H7 (cell line): ENCODE data around the gene AGXT2. TPM values are rescaled to one million over a fixed set of nuclear protein-coding genes. Genes with fewer than 3 reads are reported as not detected.

Source experiments
- DNase-seq: peaks from one replicate; pipeline ENCODE4 v3.0.0; 2012
- H3K27me3 ChIP-seq: 2 replicates; pipeline ENCODE4 v1.6.0; 2011; ENCODE audit warnings: mild to moderate bottlenecking, low read length; ENCODE audit not compliant: control insufficient read depth, insufficient read depth
- H3K36me3 ChIP-seq: replicated peaks from 2 replicates; pipeline ENCODE4 v1.5.1; 2011; ENCODE audit warnings: low read length; ENCODE audit not compliant: control insufficient read depth, insufficient read depth
- H3K4me3 ChIP-seq: 2 replicates; pipeline ENCODE4 v1.5.1; 2011; ENCODE audit warnings: low read depth, mild to moderate bottlenecking, control low read depth, low read length, moderate library complexity; ENCODE audit not compliant: insufficient read depth
- total RNA-seq: library from RNA; depleted of rRNA; stranded (reverse); fragments of >200 nt; shearing (Covaris generic); gene quantifications from 2 replicates; pipeline ENCODE4 v1.2.3, GENCODE V29; 2014

The AGXT2 gene
- total RNA-seq, 1 experiment from 2014 or later: not detected

- Histone ChIP-seq H3K4me3 (no peak overlapping the region), H3K27me3 (no peaks in the 10 kb centered on the region), H3K36me3 (no peaks in the 10 kb centered on the region)
- no peak for DNase-seq
These were observed 18.6 kb upstream of the AGXT2 start for GRCh38 chr5:35066260-35066795.

DNA sequence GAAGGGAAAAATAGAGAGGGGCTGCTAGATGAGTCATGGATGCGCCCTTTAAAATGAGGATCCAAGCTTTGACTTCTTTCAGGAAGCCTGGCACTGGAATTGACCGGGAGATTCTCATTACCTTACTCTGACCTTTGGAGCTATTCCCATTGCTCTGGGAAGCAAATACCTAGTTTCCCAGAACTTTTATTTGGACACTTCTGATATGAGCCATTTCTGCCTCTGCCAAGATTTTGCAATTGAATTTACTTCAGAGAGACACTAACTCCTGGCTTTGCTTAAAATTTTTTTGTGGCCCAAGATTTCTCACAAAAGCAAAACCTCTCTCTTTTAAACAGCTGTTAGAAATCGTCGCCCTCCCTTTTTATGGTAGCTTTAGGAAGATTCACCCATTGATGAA lies 15.7 kb upstream of the AGXT2 start:
- no peaks in the 10 kb centered on the region for H3K27me3 ChIP-seq
- no peaks in the 10 kb centered on the region for H3K36me3 ChIP-seq
- H3K4me3 ChIP-seq: no peak overlapping the region
- no peak for DNase-seq

DNA sequence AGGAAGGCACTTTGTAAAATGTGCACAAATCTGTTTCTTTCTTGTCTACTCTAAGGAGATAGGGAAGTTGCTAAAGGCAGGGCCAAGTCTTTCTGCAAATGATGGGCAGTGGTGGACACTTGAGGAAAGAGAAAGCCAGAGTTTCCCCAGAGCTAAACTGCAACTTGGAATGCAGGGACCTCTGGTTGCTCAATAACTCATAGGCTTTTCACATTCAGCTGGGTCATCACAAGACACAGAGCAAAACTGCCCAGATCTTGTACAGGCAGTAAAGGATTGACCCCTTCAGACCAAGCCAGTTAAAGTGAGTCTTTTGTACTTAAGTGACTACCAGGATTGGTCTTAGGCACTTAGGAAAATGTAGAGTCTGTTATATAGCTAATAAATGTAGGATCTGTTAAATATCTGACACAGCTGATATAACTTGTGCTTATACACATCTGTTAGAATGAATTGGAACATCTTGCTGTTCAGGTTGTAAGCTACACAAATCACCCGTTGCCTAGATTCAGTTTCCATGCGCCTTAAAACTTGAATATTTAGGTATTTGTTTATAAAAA lies 13.5 kb upstream of the AGXT2 start:
- H3K4me3 ChIP-seq: no peak overlapping the region
- no peak for DNase-seq
- H3K36me3 ChIP-seq: no peaks in the 10 kb centered on the region
- H3K27me3 ChIP-seq: no peaks in the 10 kb centered on the region

DNA sequence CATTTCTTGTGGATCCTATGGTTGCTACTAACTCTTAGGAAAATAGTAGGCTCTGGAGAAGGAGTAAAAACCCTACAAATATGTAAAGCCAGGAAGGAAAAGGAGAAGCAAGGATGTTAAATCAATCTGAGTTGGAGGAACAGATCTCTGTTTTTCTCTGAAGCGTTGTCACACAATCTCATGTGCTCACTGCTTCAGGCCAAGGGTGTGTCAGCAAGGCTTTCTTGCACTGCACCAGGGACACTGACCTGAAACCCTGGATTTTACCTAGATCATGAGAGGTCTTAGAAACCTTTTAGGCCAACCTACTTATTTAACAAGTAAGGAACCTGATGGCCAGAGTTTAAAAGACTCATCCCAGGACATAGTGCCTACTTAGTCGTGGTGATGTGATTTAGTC lies 12.5 kb upstream of the AGXT2 start:
- no peak for DNase-seq
- Histone ChIP-seq H3K36me3 (no peaks in the 10 kb centered on the region), H3K27me3 (no peaks in the 10 kb centered on the region), H3K4me3 (no peak overlapping the region)

GRCh38 chr5:35059251-35059650 lies 11.5 kb upstream of the AGXT2 start:
- Histone ChIP-seq H3K4me3 (no peak overlapping the region), H3K36me3 (no peaks in the 10 kb centered on the region), H3K27me3 (no peaks in the 10 kb centered on the region)
- no peak for DNase-seq

- Histone ChIP-seq H3K27me3 (no peaks in the 10 kb centered on the region), H3K36me3 (no peaks in the 10 kb centered on the region), H3K4me3 (no peak overlapping the region)
- no peak for DNase-seq
These were observed 10.6 kb upstream of the AGXT2 start for GRCh38 chr5:35058374-35058788.

DNA sequence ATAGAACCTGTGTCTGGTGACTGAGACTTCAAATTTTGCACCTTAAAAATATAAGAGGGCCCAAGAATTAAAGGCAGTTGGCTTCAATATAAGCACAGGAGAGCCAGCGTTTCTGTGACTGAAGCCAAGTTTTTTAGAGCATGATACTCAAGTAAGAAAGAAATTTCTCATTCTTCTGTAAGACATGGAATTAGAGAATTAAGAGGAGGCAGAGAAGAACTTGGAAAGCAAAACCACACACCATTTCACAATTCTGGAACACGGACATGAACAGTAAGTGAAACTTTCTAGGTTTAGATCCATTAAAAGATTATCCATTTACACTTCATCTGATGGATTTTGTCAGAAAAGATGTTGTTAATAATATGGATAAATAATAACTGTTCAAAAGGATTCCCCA lies 8.9 kb upstream of the AGXT2 start:
- no peak for DNase-seq
- Histone ChIP-seq H3K4me3 (no peak overlapping the region), H3K36me3 (no peaks in the 10 kb centered on the region), H3K27me3 (no peaks in the 10 kb centered on the region)

DNA sequence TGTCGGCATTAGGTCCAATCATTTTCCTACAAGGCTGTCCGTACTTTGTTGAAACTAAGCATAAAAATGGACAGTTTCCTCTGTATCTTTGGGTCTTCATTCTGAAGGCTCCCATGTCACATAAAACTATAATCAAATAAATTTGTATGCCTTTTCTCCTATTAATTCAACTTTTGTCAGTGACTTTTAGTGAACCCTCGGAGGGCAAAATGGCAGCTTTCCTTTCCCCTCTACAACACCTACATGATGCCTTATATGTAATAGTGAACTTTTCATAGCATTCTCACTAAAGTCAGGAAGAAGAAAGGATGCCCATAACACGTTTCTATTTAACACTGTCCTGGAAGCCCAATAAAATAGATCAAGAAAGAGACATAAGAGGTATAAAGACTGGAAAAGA lies 5.1 kb upstream of the AGXT2 start:
- DNase-seq: no peak
- H3K4me3 ChIP-seq: no peak overlapping the region
- H3K36me3 ChIP-seq: no peaks in the 10 kb centered on the region
- H3K27me3 ChIP-seq: no peaks in the 10 kb centered on the region

DNA sequence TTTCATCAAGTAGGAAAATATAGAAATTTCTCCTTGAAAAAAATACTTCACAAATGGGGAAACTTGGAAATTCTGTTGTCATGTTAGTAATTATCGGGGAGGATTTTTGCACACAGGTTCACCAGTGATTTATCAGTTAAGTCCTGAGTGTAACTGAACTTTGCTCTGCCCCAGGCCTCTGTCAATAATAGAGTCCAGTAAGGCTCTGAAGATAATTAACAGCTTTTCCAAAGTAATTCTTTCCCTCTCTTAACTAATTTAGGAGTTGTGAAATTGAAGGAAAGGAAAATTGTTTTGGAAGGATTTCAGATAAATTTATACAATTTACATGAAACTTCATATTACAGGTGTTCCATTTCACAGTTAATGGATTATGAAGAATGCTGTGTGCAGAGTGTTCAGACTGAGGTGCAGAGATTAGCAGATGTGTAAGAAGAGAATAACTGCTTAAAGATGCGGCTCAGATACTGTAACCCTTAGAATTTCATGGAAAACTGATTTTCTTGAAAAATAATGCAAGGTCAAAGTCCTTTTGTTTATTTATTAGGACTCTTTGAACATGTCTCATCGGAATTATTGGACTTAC lies 2.9 kb upstream of the AGXT2 start:
- DNase-seq: no peak
- no peaks in the 10 kb centered on the region for H3K36me3 ChIP-seq
- no peak overlapping the region for H3K4me3 ChIP-seq
- H3K27me3 ChIP-seq: no peaks in the 10 kb centered on the region

DNA sequence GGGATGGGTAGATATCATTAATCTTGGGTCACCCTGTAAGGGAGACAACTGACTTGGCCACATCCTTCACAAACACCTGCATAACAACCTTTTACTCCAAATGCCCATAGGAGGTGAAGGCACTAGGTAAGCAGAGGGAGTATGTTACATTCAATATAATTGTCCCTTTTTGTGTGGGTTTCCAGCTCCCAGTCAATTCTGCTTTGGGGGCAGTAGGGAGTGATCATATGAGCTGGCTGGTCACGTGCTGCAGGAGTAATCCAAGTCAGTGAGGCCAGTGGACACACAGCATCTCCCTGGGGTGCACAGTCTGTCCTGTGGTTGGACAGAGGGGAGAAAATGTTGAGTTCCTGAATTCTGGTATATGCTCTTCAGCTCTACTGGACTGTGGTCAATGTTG lies 1.2 kb upstream of the AGXT2 start:
- no peaks in the 10 kb centered on the region for H3K36me3 ChIP-seq
- H3K27me3 ChIP-seq: no peaks in the 10 kb centered on the region
- no peak for DNase-seq
- H3K4me3 ChIP-seq: no peak overlapping the region

DNA sequence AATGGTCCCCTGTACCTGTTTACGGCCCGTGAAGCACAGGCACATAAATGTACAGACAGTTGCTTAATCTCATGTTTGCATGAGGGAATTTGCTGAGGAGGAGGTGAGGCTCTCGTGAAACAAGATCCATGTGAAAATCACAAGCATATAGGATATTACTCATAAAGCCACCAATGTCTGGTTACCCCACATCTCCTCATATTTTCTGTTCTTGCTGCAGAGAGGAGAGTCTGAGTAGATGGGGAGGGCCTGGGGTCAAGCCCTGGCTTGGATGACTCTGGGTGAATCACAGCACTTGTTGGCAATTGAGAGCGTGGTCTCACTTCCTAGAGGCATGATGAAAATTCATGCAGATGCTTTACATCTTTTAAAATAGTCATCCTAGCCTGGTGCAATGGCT lies 975 bp downstream of the AGXT2 start:
- H3K4me3 ChIP-seq: no peak overlapping the region
- no peaks in the 10 kb centered on the region for H3K36me3 ChIP-seq
- no peak for DNase-seq
- no peaks in the 10 kb centered on the region for H3K27me3 ChIP-seq

DNA sequence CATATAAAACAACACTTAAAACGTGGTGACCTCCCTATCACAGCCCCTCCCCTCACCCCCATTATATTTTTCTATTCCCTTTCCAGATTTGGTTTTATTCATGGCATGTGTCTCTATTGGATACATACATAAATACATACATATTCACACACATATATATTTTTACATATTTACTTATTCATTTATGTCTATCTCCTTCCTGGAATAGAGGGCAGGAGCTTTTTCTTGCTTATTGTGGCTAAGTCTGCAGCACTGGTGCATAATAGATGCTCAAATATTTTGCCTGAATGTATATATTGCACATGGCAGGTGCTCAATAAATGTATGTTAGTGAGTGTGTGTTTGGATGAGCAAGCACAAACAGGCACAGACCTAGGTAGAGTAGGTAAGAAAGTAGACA lies 2.5 kb downstream of the AGXT2 start:
- H3K27me3 ChIP-seq: no peaks in the 10 kb centered on the region
- no peaks in the 10 kb centered on the region for H3K36me3 ChIP-seq
- no peak overlapping the region for H3K4me3 ChIP-seq
- no peak for DNase-seq

DNA sequence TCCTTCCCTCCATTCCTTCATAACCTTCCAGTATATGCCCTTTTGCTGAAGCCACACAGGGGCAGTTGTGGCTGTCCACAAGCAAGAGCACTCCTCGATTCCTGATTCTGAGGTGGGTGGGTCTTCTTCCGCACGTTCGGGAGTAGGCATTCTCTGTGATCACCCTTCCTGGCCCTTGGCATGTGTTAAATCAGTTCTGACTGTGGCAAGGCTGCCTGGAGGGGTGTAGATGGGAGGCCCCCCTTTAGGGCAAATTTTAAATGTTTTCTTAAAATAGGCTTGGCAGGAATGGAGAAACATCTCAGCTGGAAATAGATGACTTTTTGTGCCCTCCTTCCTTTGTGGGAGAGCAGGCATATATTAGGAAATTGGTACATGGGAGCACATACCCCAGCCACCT lies 3.1 kb downstream of the AGXT2 start:
- Histone ChIP-seq H3K27me3 (no peaks in the 10 kb centered on the region), H3K4me3 (no peak overlapping the region), H3K36me3 (no peaks in the 10 kb centered on the region)
- no peak for DNase-seq

DNA sequence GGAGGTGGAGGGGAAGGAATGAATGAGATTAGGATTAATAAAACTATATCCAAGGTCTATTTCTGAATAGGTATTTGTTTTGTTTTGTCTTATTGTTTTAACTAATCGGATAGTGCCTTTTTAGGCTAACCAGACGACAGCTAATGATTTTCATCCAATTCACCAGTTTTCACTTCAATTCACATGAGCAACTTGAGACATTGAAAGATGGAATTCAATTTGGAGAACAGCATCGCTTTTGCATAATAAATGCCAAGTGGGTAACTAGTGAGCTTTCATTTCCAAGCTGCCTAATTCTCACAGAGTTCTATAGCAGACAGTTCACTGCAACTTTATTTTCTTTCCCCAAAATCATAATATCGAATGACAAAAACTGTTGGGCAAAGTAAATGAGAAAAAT lies 5.0 kb downstream of the AGXT2 start:
- H3K36me3 ChIP-seq: no peaks in the 10 kb centered on the region
- H3K4me3 ChIP-seq: no peak overlapping the region
- no peak for DNase-seq
- no peaks in the 10 kb centered on the region for H3K27me3 ChIP-seq

GRCh38 chr5:35041261-35041660 lies 6.5 kb downstream of the AGXT2 start:
- no peak for DNase-seq
- no peaks in the 10 kb centered on the region for H3K36me3 ChIP-seq
- H3K27me3 ChIP-seq: no peaks in the 10 kb centered on the region
- no peak overlapping the region for H3K4me3 ChIP-seq

- no peaks in the 10 kb centered on the region for H3K27me3 ChIP-seq
- no peak for DNase-seq
- no peaks in the 10 kb centered on the region for H3K36me3 ChIP-seq
- no peak overlapping the region for H3K4me3 ChIP-seq
These were observed 8.9 kb downstream of the AGXT2 start for GRCh38 chr5:35038891-35039290.
